AG10803 (cell line): ENCODE data around the gene BNC2.

Experiments
- DNase-seq: peaks from one replicate; pipeline ENCODE4 v3.0.0; 2010; ENCODE audit warnings: low read depth
- H3K4me3 ChIP-seq: 2 replicates; pipeline ENCODE4 v1.5.1; 2011; ENCODE audit warnings: mild to moderate bottlenecking, low read length, control low read depth
- CTCF ChIP-seq: conservative IDR thresholded peaks from 2 replicates; pipeline ENCODE4 v1.5.1; 2011; ENCODE audit warnings: mild to moderate bottlenecking, low read length, control low read depth, inconsistent platforms

Gene BNC2

GRCh38 chr9:16385590-16385989, 484.9 kb downstream of the BNC2 start:
- peak; percentile 79 for DNase-seq
- no peak for TF ChIP-seq CTCF
- H3K4me3 ChIP-seq = no peak overlapping the region

- H3K4me3 ChIP-seq = no peak overlapping the region
- no peak for TF ChIP-seq CTCF
- peak; percentile 31 for DNase-seq
Observed at GRCh38 chr9:16384993-16385392, 485.5 kb downstream of the BNC2 start.

- TF ChIP-seq CTCF = no peak
- DNase-seq = no peak
- H3K4me3 ChIP-seq = no peak overlapping the region
Observed at GRCh38 chr9:16377311-16377710, 493.2 kb downstream of the BNC2 start.

GRCh38 chr9:16371306-16371705, 499.2 kb downstream of the BNC2 start:
- no peak for DNase-seq
- H3K4me3 ChIP-seq = no peak overlapping the region
- TF ChIP-seq CTCF = no peak

GRCh38 chr9:16370647-16371046, 499.8 kb downstream of the BNC2 start:
- no peak for TF ChIP-seq CTCF
- no peak overlapping the region for H3K4me3 ChIP-seq
- DNase-seq = no peak

GRCh38 chr9:16369427-16369826, 501.0 kb downstream of the BNC2 start:
- no peak for TF ChIP-seq CTCF
- no peak overlapping the region for H3K4me3 ChIP-seq
- DNase-seq = no peak

- TF ChIP-seq CTCF = no peak
- no peak overlapping the region for H3K4me3 ChIP-seq
- peak; percentile 35 for DNase-seq
Observed at GRCh38 chr9:16368237-16369087, 502.0 kb downstream of the BNC2 start.
